ENCODE measurements around the gene ADPRHL1. TPM values are rescaled to one million over a fixed set of nuclear protein-coding genes. Genes with fewer than 3 reads are reported as not detected.
"Not testable (repeated sequence)": the region's sequence is repeated elsewhere in the genome, so short reads cannot be mapped to it uniquely, and the experiment has no call there.

The ADPRHL1 gene
- total and polyA plus RNA-seq, 2 donors (not counting 3 experiments of a cell fraction or from before 2014, with no cell fraction given): 0.52 to 0.97 TPM

DNA sequence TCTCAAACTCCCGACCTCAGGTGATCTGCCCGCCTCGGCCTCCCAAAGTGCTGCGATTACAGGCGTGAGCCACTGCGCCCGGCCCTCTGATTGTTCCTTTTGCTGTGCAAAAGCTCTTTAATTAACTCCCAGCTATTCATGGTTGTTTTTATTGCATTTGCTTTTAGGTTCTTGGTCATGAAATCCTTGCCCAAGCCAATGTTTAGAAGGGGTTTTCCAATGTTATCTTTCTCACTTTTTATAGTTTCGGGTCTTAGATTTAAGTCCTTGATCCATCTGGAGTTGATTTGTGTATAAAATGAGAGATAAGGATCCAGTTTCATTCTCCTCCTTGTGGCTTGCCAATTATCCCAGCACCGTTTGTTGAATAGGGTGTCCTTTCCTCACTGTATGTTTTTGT lies 70.2 kb downstream of the ADPRHL1 start:
- FAIRE-seq (no peak), DNase-seq (ENCODE audit: low read depth, low spot score) (no peak)
- Histone ChIP-seq H4K20me1 (replicated peaks; ENCODE audit: control insufficient read depth, extremely low read depth, insufficient read depth, low read length) (no peaks in the 10 kb centered on the region), H3K9me1 (replicated peaks; ENCODE audit: control insufficient read depth, extremely low read depth, insufficient read depth, low read length) (no peaks in the 10 kb centered on the region), H3K4me1 (ENCODE audit: control insufficient read depth, extremely low read depth, insufficient read depth, low read length) (no peaks in the 10 kb centered on the region), H2AFZ (ENCODE audit: low read depth, low read length) (no peak overlapping the region), H3K9me3 (replicated peaks; ENCODE audit: control insufficient read depth, insufficient read depth, low read length) (no peaks in the 10 kb centered on the region), H3K4me2 (ENCODE audit: insufficient read depth, low read length) (no peak overlapping the region), H3K36me3 (ENCODE audit: control insufficient read depth in 2 of 2, extremely low read depth in 1 of 2, insufficient read depth in 2 of 2, low read length in 2 of 2) (no peaks in the 10 kb centered on the region), H3K9ac (replicated peaks; ENCODE audit: extremely low read depth, insufficient read depth, low read length) (no peak overlapping the region), H3K27me3 (ENCODE audit: control insufficient read depth in 2 of 2, insufficient read depth in 2 of 2, low read length in 2 of 2) (peaks cover 0 to 1% of the 10 kb centered on the region in 2 experiments), H3K27ac (ENCODE audit: insufficient read depth, low read depth, low read length) (no peak overlapping the region), H3K4me3 (replicated peaks in 1 of 3; ENCODE audit: insufficient read depth in 1 of 3, low read depth in 1 of 3, low read length in 3 of 3) (no peak overlapping the region), H3K79me2 (ENCODE audit: control insufficient read depth, insufficient read depth, low read length) (no peaks in the 10 kb centered on the region)
- POLR2A ChIA-PET: no interaction called here
- intact Hi-C loops (cut with micrococcal nuclease): no loop called here
- dilution Hi-C loops (cut with MboI; ENCODE audit: extremely low pct_ligation_motif_present, low sequenced_read_pairs): no loop called here
- TF ChIP-seq MYC (IDR thresholded peaks at IDR 0.05; ENCODE audit: low read depth, low read length) (no peak), GATA2 (IDR thresholded peaks at IDR 0.05; ENCODE audit: insufficient read depth, insufficient read length, low read depth, low read length) (no peak), EZH2 (IDR thresholded peaks at IDR 0.05; ENCODE audit: borderline replicate concordance, low read depth, low read length, severe bottlenecking) (no peak), FOS (IDR thresholded peaks at IDR 0.05; ENCODE audit: borderline replicate concordance, insufficient read depth, low read length) (no peak), POLR2A (IDR thresholded peaks at IDR 0.05; ENCODE audit: low read depth, low read length) (no peak), CTCF (IDR thresholded peaks at IDR 0.05; ENCODE audit: extremely low read depth in 1 of 2, insufficient read depth in 1 of 2, low read depth in 1 of 2, low read length in 2 of 2) (no peak), JUN (IDR thresholded peaks at IDR 0.05; ENCODE audit: borderline replicate concordance, insufficient read depth, insufficient read length, low read depth) (no peak), POLR2AphosphoS5 (IDR thresholded peaks at IDR 0.05; ENCODE audit: insufficient read depth, low read depth, low read length) (no peak)
- TF ChIP-seq, protein P1, sequence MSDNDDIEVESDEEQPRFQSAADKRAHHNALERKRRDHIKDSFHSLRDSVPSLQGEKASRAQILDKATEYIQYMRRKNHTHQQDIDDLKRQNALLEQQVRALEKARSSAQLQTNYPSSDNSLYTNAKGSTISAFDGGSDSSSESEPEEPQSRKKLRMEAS (IDR thresholded peaks at IDR 0.05; ENCODE audit: insufficient read depth, insufficient read length): no peak
- CTCF ChIA-PET: interaction anchor here (0.8 kb wide), 1 partner anchor 11 kb away, joined by 6 read pairs; no protein-coding TSS in a partner anchor
- no TSS peak for BruUV-seq (replicated peaks)

DNA sequence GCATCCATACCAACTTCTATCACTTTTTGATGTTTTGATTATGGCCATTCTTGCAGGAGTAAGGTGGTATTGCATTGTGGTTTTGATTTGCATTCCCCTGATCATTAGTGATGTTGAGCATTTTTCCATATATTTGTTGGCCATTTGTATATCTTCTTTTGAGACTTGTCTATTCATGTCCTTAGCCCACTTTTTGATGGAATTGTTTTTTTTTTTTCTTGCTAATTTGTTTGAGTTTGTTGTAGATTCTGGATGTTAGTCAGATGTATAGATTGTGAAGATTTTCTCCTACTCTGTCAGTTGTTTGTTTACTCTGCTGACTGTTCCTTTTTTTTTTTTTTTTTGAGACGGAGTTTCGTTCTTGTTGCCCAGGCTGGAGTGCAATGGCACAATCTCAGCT lies 70.7 kb downstream of the ADPRHL1 start:
- H3K27me3 ChIP-seq (ENCODE audit: control insufficient read depth in 2 of 2, insufficient read depth in 2 of 2, low read length in 2 of 2); H3K27ac ChIP-seq (ENCODE audit: insufficient read depth, low read depth, low read length); BruUV-seq (replicated peaks); H3K4me1 ChIP-seq (ENCODE audit: control insufficient read depth, extremely low read depth, insufficient read depth, low read length); H3K79me2 ChIP-seq (ENCODE audit: control insufficient read depth, insufficient read depth, low read length); H3K9ac ChIP-seq (replicated peaks; ENCODE audit: extremely low read depth, insufficient read depth, low read length); H3K9me1 ChIP-seq (replicated peaks; ENCODE audit: control insufficient read depth, extremely low read depth, insufficient read depth, low read length); H3K9me3 ChIP-seq (replicated peaks; ENCODE audit: control insufficient read depth, insufficient read depth, low read length); intact Hi-C loops (cut with micrococcal nuclease); H3K36me3 ChIP-seq (ENCODE audit: control insufficient read depth in 2 of 2, extremely low read depth in 1 of 2, insufficient read depth in 2 of 2, low read length in 2 of 2); H3K4me3 ChIP-seq (replicated peaks in 1 of 3; ENCODE audit: insufficient read depth in 1 of 3, low read depth in 1 of 3, low read length in 3 of 3); H3K4me2 ChIP-seq (ENCODE audit: insufficient read depth, low read length); dilution Hi-C loops (cut with MboI; ENCODE audit: extremely low pct_ligation_motif_present, low sequenced_read_pairs); POLR2A ChIA-PET; H4K20me1 ChIP-seq (replicated peaks; ENCODE audit: control insufficient read depth, extremely low read depth, insufficient read depth, low read length); FAIRE-seq; H2AFZ ChIP-seq (ENCODE audit: low read depth, low read length); DNase-seq (ENCODE audit: low read depth, low spot score): not testable (repeated sequence)
- CTCF ChIA-PET: interaction anchor here (0.8 kb wide), 1 partner anchor 11 kb away, joined by 6 read pairs; no protein-coding TSS in a partner anchor

All from endothelial cell of umbilical vein (primary cell).